Stimulated activated CD8-positive, alpha-beta memory T cell treated with anti-CD3 and anti-CD28 coated beads, Interleukin-4, amount 100 ng/mL, for 1 hour (primary cell): Measurements from ENCODE around the gene TACO1.

Source experiments
- DNase-seq, 2 donors: peaks; one replicate each; pipeline ENCODE4 v3.0.0-alpha.2; 2020; ENCODE audit warnings: low read depth in 2 of 2, low spot score in 1 of 2

TACO1 gene

GRCh38 chr17:63635787-63636186 is 35.1 kb downstream of the TACO1 start:
- no peak for DNase-seq

GRCh38 chr17:63639125-63639524 is 38.4 kb downstream of the TACO1 start:
- DNase-seq: no peak

- DNase-seq: no peak
Measured at GRCh38 chr17:63640038-63640437, 39.3 kb downstream of the TACO1 start.

GRCh38 chr17:63641692-63642448 is 41.2 kb downstream of the TACO1 start:
- no peak for DNase-seq

- no peak for DNase-seq
Measured at GRCh38 chr17:63644846-63645245, 44.2 kb downstream of the TACO1 start.

- DNase-seq: no peak
Measured at GRCh38 chr17:63645775-63646487, 45.2 kb downstream of the TACO1 start.

GRCh38 chr17:63646488-63646806 is 45.8 kb downstream of the TACO1 start:
- no peak for DNase-seq

GRCh38 chr17:63647065-63647725 is 46.5 kb downstream of the TACO1 start:
- DNase-seq: no peak

GRCh38 chr17:63647936-63648335 is 47.2 kb downstream of the TACO1 start:
- no peak for DNase-seq

- no peak for DNase-seq
Measured at GRCh38 chr17:63649813-63650212, 49.1 kb downstream of the TACO1 start.

GRCh38 chr17:63652106-63652505 is 51.4 kb downstream of the TACO1 start:
- no peak for DNase-seq

GRCh38 chr17:63653050-63653449 is 52.4 kb downstream of the TACO1 start:
- no peak for DNase-seq

GRCh38 chr17:63657786-63658185 is 57.1 kb downstream of the TACO1 start:
- DNase-seq: no peak
